ENCODE data around the gene OR51V1.

The OR51V1 gene

GRCh38 chr11:5224538-5225479, 24.3 kb upstream of the OR51V1 start:
- no peak for DNase-seq (ENCODE audit: low read depth)
- TF ChIP-seq, protein P1, sequence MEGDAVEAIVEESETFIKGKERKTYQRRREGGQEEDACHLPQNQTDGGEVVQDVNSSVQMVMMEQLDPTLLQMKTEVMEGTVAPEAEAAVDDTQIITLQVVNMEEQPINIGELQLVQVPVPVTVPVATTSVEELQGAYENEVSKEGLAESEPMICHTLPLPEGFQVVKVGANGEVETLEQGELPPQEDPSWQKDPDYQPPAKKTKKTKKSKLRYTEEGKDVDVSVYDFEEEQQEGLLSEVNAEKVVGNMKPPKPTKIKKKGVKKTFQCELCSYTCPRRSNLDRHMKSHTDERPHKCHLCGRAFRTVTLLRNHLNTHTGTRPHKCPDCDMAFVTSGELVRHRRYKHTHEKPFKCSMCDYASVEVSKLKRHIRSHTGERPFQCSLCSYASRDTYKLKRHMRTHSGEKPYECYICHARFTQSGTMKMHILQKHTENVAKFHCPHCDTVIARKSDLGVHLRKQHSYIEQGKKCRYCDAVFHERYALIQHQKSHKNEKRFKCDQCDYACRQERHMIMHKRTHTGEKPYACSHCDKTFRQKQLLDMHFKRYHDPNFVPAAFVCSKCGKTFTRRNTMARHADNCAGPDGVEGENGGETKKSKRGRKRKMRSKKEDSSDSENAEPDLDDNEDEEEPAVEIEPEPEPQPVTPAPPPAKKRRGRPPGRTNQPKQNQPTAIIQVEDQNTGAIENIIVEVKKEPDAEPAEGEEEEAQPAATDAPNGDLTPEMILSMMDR (IDR thresholded peaks at IDR 0.05; ENCODE audit: insufficient read depth, low read depth, low read length, missing control alignments): no peak
- no peak overlapping the region for H3K4me3 ChIP-seq (ENCODE audit: low read depth, low read length)

DNA sequence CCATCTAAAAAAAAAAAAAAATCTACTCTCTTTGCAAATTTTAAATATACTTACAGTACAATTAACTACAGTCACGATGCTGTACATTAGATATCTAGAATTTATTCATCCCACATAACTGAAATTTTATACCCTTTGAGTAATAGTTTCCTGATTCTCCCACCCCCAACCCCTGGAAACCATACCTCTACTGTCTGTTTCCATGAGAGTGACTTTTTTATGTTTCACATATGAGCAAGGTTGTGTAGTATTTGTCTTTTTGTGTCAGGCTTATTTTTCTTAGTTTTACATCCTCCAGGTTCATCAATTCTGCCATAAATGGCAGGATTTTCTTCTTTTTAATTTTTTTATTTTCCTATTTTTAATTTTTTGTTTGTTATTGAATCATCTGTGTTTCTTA, 23.2 kb upstream of the OR51V1 start:
- no peak for DNase-seq (ENCODE audit: low read depth)
- no peak overlapping the region for H3K4me3 ChIP-seq (ENCODE audit: low read depth, low read length)
- TF ChIP-seq, protein P1 (IDR thresholded peaks at IDR 0.05; ENCODE audit: insufficient read depth, low read depth, low read length, missing control alignments): no peak

GRCh38 chr11:5223146-5223545, 22.7 kb upstream of the OR51V1 start:
- no peak overlapping the region for H3K4me3 ChIP-seq (ENCODE audit: low read depth, low read length)
- TF ChIP-seq, protein P1 (IDR thresholded peaks at IDR 0.05; ENCODE audit: insufficient read depth, low read depth, low read length, missing control alignments): no peak
- DNase-seq (ENCODE audit: low read depth): no peak

- no peak overlapping the region for H3K4me3 ChIP-seq (ENCODE audit: low read depth, low read length)
- TF ChIP-seq, protein P1 (IDR thresholded peaks at IDR 0.05; ENCODE audit: insufficient read depth, low read depth, low read length, missing control alignments): no peak
- DNase-seq (ENCODE audit: low read depth): no peak
These were observed 9.9 kb upstream of the OR51V1 start for GRCh38 chr11:5210376-5210885.

DNA sequence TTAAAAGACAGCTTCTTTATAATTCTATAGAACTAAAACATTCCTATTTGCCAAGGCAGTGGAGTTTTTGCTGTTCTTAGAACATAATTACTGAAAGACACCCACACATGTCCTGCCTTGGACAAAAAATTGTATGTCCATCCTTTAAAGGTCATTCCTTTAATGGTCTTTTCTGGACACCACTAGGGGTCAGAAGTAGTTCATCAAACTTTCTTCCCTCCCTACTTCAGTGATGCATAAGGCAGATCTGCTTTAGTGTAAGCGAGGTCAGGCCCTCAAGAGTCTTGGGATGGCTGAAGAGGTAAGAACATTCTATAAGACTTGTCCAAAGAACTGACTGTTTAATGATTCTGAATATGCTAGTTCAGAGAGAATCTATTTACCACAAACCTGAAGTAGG, 4.3 kb upstream of the OR51V1 start:
- H3K4me3 ChIP-seq (ENCODE audit: low read depth, low read length): no peak overlapping the region
- peak; percentile 48 for DNase-seq (ENCODE audit: low read depth)
- TF ChIP-seq, protein P1 (IDR thresholded peaks at IDR 0.05; ENCODE audit: insufficient read depth, low read depth, low read length, missing control alignments): peak; percentile 38

- H3K4me3 ChIP-seq (ENCODE audit: low read depth, low read length): no peak overlapping the region
- DNase-seq (ENCODE audit: low read depth): no peak
- TF ChIP-seq, protein P1 (IDR thresholded peaks at IDR 0.05; ENCODE audit: insufficient read depth, low read depth, low read length, missing control alignments): no peak
These were observed 2.9 kb upstream of the OR51V1 start for GRCh38 chr11:5203366-5203765.
